Glomerular visceral epithelial cell (primary cell): ENCODE measurements around the gene FBXO17.
"Not testable (repeated sequence)": the region's sequence is repeated elsewhere in the genome, so short reads cannot be mapped to it uniquely, and the experiment has no call there.

ENCODE experiments used
- DNase-seq: peaks from one replicate; pipeline ENCODE4 v3.0.0-alpha.2; 2016; ENCODE audit errors: extremely low spot score

Gene FBXO17

DNA sequence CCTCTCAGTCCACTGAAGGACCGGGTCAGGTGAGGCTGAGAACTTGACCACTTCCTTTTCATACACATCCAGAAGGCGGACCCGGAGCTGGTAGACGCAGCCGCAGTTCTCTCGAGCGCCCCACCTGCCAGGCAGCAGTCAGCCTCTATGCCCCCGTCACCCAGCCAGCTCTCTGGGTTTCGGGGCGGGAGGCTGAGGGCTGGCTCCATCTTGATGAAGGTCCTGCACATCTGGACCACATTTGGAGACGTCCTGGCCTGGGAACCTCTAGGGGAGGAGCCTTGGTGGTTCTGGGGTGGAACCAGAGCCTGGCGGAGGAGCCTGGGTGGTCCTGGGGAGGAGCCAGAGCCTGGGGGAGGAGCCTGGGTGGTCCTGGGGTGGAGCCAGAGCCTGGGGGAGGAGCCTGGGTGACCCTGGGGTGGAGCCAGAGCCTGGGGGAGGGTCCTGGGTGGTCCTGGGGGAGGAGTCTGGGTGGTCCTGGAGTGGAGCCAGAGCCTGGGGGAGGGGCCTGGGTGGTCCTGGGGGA is 30.5 kb downstream of the FBXO17 start:
- no peak for DNase-seq

DNA sequence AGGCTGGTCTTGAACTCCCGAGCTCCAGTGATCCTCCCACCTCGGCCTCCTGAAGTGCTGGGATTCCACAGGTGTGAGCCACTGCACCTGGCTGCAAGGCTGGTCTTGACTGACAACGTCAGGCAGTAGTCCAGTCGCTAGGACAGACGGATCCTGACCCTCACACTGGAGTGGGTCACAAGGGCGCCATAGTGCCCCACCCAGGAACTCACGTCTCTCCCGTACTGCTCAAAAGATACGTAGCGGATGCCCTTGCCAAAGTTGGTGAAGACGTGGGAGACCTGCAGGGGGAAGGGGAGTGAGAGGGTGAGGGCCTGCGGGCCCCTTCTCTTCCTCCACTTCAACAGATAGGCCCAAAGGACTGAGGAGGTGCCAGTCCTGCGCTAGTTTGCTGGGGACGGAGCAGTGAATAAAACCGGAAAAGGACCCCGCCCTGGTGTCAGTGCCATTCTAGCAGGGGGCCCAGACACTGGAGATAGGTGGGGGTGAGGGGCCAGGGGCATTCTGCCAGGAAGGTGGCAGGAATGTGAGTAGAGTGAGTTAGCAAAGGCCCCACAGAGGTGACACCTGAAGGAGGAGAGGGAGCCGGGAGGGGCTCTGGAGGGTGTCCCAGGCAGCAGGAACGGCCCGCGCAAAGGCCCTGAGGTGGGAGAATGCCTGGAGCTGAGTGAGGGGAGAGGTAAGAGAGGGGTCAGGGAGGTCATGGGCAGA is 32.9 kb downstream of the FBXO17 start:
- DNase-seq, result no peak

DNA sequence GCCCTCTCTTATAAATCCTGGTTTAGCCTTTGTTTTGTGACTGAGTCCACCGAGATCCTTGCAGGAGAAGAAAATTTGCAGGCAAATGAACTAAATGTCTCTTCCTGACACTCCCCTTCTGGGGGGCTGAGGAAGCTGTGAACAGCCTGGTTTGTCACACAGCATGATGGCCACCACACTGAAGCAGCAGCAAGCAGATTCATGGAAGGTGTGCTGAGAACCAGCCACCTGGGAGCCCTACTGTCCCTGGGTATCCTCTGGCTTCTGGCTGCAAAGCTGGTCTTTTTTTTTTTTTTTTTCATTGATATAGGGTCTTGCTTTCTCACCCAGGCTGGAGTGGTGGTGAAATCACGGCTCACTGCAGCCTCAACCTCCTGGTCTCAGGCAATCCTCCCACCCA is 33.6 kb downstream of the FBXO17 start:
- DNase-seq, result no peak

DNA sequence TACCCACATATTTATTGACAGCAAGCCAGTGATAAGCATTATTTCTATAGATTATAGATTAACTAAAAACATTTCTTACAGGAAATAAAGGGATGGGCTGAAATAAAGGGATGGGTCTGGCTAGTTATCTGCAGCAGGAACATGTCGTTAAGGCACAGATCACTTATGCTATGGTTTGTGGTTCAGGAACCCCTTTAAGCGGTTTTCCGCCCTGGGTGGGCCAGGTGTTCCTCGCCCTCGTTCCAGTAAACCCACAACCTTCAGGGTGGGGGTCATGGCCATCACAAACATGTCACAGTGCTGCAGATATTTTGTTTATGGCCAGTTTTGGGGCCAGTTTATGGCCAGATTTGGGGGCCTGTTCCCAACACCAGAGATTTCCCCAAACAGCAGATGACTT is 34.1 kb downstream of the FBXO17 start:
- not testable (repeated sequence) for DNase-seq

DNA sequence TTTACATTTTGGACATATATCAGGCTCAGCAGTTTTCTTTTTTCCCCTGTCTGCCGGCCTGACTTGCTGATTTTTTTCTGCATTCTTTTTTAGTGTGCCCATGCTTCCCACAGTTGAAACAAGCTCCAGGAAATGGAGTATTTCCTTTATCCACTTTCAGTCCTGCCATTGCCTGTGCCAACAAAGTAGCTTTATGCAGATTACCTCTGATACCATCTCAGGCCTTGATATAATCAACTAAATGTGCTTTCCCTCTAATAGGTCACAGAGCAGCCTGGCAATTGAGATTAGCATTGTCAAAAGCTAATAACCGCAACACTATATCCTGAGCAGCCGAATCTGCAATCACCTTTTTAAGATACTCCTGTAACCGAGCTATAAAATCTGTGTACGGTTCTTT is 35.6 kb downstream of the FBXO17 start:
- DNase-seq, result no peak

DNA sequence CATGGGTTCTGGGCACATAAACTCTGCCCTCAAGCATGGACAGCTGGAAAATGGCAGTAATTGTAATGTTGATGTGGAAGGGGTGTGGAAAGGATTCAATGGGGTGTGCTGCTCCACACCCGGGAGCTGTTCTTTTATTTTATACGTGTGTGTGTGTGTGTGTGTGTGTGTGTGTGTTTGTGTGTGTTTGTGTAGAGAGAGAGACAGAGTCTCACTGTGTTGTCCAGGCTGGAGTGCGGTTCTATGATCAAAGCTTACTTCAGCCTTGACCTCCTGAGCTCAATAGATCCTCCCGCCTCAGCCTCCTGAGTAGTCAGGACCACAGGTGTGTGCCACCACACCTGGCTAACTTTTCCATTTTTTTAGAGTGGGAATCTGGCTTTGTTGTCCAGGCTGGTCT is 42.0 kb downstream of the FBXO17 start:
- no peak for DNase-seq

DNA sequence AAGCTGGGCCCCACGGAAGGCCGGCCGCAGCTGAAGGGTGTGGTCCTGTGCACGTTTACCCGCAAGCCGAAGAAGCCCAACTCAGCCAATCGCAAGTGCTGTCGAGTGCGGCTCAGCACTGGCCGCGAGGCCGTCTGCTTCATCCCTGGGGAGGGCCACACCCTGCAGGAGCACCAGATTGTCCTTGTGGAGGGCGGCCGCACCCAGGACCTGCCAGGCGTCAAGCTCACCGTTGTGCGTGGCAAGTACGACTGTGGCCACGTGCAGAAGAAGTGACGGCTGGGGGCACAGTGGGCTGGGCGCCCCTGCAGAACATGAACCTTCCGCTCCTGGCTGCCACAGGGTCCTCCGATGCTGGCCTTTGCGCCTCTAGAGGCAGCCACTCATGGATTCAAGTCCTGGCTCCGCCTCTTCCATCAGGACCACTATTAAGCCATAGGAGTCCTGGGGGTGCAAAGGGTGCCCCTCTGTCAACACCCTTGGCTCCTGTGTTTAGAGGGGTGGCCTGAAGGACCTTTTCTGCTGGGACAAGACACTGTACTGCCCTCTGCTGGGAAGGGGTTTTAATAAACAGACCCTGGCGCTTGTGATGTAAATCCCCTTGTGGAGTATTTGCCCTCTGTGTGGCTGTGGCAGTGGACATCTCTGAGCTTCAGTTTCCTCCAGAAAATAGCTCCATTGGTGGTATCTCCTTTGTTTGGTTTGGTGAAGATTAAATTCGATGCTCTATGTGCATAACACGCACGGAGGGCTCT is 42.9 kb downstream of the FBXO17 start:
- peak; percentile 43 for DNase-seq

DNA sequence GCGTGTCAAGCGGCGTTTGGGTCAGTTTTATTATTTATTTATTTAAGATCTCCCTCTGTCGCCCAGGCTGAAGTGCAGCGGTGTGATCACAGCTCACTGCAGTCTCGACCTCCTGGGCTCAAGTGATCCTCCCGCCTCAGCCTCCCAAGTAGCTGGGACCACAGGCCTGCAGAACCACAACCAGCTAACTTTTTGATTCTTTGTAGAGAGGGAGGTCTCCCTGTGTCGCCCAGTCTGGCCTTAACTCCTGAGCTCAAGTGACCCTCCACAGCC is 44.1 kb downstream of the FBXO17 start:
- DNase-seq, result no peak

DNA sequence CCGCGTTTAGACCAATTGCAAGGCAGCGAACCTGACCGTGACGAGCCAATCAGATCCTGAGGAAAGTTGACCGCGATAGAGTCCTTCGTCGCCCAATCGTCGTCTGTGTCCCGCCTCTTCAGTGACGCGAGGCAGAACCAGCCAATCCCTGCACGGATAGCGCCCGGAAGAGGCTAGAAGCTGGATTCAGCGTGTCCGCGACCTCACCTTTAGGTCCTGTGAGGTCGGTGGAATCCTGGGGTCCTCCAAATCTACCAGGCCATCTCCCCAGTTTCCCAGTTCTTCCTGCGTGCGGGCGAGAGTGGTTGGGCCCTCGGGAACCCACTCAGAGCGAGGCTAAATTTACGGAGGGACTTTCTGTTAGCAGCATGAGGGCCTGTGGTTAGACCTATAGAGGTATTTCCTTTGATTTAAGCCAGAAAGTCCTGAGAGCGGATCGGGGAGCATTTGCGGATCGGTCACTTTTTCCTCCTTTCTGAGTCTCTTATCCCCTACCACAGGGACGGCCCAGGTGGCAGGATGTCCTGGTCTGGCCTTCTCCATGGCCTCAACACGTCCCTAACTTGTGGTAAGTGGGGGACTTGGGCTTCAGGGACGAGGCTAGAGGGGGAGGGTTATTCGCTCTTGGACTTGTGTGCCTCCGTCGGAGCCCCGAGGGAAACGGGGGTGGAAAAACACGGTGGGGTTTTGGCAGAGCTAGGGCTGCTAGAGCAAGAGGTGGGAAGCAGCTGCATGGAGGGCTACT is 44.6 kb downstream of the FBXO17 start, which contains the start of gene MRPS12:
TSS of gene MRPS12 (plus strand) at position 169 of the 745 bp plus-strand sequence. CDS start at position 520, 351 bp downstream.
- peak; percentile 99 for DNase-seq

DNA sequence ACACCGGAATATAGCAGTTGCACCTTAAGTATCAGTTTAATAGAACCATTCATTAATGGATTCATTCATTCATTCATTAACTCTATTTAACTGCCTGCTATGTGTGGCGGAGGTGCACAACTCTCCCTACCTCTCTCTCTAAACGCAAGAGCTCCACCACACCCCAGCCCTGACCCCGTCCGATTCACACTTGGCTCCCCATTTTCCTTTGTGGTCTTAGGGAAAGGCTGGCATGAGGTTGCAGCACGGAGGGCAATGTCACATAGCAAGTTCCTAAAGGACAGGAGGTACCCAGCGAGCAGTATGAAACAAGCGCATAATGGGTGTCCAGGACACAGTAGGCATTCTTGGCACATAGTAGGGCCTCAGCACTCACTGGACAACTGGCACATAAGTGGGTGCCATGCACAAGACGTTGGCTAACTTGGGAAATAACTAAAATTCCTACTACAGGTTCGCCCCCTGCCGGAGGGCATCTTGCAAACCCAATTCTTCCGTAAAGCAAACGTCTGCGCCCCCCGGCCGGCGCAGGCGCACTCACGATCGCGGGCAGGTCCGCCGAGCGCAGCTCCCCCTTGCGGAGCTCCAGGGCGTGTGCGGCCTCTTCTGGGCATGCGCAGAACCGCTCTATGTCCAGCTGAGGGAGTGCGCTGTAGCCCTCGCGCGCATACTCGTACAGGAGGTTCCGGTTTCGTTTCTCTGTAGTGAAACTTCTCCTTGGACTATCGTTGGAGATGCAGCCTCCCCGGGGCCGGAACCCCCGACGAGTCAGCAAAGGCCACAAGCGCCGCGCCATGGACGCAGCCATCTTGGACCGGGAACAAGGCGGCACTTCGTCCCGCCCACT is 45.4 kb downstream of the FBXO17 start, which contains the start of gene SARS2:
TSS of gene SARS2 (minus strand) at position 835 of the 847 bp plus-strand sequence. CDS start at position 808, 27 bp downstream.
- DNase-seq, result peak; percentile 95

DNA sequence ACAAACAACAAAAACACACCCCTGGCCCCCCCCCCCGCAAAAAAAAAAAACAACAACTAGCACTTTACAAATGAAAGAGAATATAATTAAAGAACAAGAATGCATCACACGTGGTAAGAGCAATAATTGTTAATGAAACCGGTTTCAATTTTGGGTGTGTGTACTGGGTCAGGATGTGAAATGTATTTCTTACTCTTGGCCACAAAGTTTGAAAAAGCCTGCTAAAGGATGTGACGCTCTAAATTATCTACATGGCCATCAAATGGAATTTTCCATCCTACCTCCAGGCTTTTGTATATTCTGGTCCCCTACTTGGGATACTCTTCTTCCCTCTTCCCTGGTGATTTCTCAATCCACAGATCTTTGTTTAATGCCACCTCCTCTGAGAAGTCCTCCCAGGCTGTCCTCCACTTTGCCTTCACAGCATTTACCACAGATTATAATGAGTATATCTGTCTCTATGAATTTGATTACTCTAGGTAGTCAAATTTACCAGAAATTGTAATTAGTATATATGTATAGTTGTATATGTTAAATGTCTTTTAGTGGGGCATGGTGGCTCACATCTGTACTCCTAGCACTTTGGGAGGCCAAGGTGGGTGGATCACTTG is 47.0 kb downstream of the FBXO17 start:
- no peak for DNase-seq

DNA sequence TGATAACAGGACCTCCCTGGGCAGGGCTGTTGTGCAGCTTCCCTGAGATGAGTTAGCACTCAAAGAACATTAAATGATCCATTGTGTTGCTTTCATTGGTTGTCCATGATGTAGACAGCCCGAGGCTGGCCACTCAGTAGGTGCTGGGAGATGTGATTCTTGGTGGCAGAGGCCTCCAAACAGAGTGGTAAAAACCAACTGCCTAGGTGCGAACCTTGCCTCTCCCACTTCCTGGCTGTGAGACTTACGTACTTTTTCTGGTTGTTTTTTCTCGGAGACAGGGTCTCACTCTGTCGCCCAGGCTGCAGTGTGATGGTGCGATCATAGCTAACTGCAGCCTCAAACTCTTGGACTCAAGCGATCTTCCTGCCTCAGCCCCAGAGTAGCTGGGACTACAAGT is 51.2 kb downstream of the FBXO17 start:
- no peak for DNase-seq

DNA sequence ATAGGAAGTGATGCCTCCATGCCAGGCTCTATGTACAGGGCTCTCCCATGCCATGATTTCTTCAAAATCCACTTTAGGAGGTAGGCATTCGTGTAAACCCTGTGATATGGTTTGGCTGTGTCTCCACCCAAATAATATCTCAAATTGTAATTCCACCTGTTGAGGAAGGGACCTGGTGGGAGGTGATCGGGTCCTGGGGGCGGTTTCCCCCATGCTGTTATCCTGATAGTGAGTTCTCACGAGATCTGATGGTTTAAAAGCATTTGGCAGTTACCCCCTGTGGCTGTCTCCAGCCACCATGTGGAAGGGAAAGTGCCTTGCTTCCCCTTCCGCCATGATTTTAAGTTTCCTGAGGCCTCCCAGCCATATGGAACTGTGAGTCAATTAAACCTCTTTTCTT is 53.1 kb downstream of the FBXO17 start:
- no peak for DNase-seq

DNA sequence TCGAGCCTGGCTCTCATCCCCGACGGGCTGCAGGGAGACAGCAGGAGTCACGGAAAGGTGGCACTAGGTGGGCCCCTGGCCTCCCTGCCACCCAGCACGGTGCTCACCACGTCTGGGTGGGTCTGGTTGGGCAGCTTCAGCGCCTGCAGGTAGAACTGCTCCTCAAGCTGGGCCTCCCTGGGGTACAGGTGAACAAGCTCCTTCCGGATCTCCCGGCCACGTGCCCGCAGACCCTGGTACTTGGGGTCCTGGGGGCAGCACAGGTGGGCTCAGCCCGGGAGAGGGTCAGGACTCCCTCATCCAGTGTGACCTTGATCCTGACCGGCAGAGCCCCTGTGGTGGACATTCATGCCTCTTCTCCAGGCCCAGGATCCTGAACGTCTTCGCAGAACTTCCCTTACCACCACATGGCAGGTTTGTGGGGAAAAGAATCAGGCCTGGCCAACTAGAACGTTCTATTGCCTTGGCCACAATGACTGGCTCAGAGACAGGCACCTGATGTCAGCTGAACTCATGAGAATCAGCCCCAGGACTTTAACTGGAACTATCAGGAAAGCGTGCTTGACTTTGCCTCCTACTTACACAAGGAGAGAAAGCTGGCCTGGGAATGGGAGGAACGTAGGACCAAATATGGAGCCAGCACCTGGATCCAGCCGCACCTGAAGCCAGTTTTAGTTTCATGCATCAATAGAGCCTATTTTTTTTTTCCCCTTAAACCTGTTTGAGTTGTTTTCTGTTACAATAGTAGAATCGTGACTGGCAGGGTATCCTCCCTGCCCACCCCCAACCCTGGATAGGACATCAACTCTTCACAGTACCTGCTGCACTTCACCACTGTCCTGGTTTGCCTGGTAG is 53.9 kb downstream of the FBXO17 start:
- DNase-seq, result no peak

DNA sequence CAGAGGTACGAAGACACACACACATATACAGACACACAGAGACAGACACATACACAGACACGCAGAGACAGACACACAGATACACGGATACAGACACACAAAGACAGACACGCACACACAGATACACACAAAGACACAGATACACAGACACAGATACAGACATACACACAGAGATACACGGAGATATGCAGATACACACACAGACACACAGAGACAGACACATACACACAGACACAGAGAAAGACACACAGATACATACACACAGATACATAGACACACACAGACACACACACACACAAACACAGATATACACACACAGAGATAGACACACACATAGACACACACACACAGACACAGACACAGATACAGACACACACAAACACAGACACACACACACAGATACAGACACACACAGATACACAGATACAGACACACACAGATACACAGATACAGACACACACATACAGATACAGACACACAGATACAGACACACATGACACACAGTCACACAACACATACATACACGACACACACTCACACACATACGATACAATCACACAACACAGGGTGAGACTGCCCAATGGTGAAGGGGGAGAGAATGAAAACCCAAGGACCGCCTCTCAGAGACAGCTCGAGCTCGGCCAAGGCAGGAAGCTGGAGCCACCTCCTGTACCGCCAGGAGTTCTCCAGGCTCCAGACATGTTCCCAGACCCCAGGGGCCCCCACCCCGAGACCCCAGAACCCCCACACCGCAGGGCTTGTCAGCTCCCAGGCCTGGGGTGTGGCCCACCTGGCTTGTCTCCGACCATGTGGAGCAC is 54.7 kb downstream of the FBXO17 start:
- no peak for DNase-seq

DNA sequence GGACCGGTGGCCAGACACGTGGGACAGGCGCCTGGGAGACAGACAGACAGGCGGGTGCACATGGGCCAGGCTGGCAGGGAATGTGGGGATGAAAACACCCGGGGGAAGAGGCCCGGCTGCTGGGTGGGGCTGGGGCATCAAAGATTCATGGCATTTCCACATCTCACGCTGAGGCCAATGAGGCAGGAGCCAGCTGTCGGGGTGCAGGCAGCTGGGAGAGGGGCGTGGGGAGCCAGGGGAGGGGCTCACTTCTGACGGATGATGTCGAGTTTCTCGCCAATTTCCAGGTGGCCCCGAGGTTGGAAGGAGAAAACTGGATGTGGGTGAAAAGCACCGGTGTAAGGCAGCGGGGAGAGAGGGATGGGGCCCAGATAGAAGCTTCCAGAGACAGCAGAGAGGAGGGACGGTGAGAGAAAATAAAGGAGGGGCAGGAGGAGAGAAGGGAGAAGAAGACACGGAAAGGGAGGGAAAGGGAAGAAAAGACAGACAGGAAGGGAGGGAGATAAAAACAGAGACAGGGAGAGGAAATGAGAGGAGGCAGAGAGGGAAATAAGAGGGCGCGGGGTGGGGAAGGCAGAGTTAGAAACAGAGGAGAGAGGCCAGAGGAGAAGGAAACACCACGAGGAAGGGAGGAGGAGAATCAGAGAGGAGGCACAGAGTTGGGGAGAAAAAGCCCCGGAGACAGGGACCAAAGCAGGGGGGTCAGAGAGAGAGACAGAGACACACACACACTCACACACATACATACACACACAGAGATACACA is 55.5 kb downstream of the FBXO17 start:
- DNase-seq, result no peak

DNA sequence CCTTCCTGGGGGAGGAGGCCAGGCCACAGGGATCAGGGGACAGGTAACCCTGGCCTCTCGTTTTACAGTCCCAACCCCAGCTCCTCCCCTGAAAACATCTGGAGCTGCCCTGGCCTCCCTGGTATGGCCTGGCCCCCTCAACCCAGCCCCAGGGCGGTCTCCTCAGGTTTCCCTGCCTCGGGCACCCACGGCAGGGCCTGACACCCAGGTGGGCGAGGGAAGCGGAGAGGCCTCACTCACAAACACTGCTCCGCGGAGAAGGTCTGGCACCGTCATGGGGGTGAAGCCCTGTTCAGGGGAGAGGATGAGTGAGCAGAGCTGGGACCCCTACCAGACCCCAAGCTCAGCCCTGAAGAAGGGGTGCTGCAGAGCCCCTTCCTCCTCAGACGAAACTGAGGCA is 57.0 kb downstream of the FBXO17 start:
- DNase-seq, result no peak

DNA sequence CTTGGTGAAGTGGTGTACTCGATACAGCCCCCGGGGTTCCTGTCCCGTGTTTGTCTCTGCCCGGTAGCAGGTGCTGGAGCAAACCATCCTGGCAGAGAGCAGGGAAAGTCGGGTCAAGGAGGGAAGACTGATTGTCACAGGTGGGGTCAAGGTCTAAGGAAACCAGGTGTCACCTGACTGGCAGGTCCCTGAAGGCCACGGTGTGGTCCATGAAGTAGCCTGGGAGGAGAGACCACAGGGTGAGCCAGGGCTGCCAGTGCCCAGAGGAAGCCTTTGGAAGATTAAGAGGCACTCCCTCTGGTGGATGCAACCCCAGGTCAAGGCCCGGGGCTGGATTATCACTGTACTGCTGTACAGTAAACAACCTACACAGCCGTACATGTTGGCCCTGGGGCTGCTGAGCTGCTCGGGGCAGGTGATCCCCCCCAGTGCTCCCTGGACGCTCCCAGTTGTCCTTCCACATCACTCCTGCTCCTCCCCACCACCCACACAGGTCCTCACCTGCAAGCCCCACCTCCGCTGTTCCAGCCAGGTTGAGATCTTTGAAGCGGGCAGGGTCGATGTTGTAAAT is 57.5 kb downstream of the FBXO17 start:
- no peak for DNase-seq
